Activated CD8-positive, alpha-beta memory T cell treated with anti-CD3 and anti-CD28 coated beads for 1 hour (primary cell): ENCODE results near the gene MEF2C.
"Not testable (repeated sequence)": the region's sequence is repeated elsewhere in the genome, so short reads cannot be mapped to it uniquely, and the experiment has no call there.

Experiments used
- DNase-seq, 2 donors: peaks; one replicate each; pipeline ENCODE4 v3.0.0-alpha.2; 2020; ENCODE audit warnings: low read depth in 1 of 2; ENCODE audit errors: extremely low read depth in 1 of 2

Gene MEF2C

GRCh38 chr5:88808153-88808552 lies 74.8 kb downstream of the MEF2C start:
- no peak for DNase-seq

GRCh38 chr5:88807327-88807726 lies 75.7 kb downstream of the MEF2C start:
- no peak for DNase-seq

DNA sequence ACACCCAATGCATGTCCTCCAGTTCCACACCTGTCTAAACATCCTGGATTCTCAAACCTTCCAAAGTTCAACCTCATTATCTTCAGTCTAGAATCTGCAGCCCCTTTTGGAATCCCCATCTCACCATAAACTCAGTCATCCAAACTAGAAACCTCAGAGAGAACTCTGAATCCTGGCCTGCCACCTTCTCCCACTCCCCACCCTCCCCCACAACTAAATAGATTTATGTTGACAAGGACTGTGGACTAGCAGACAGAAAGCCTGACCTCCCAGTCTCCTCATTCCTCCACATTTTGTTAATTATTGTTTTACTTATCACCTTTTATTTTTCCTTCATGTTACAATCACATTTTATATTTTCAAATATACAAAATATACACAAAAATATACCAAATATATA lies 76.6 kb downstream of the MEF2C start:
- DNase-seq, result no peak

- no peak for DNase-seq
These were observed 77.7 kb downstream of the MEF2C start for GRCh38 chr5:88805151-88805784.

- no peak for DNase-seq
These were observed 78.5 kb downstream of the MEF2C start for GRCh38 chr5:88804444-88804843.

DNA sequence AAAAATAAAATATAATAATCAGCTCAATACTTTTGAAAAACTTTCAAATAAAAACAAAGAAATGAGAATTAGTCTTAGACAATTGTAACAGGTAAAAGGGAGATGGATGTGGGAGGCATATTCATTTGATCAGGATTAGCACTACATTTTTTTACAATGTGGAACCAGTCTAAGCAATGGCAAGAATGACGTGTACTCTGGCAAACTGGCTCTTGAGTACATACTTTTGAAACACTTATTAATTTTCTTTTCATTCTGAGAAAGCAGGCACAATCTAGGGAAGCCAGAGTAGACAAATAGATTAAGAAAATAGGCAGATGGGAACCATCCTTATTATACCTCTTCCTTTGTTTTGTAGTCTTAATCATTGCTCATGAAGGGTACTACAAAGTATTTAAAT lies 79.7 kb downstream of the MEF2C start:
- DNase-seq, result no peak

- no peak for DNase-seq
These were observed 82.9 kb downstream of the MEF2C start for GRCh38 chr5:88799938-88800535.

- DNase-seq, result not testable (repeated sequence)
These were observed 84.1 kb downstream of the MEF2C start for GRCh38 chr5:88798933-88799332.

GRCh38 chr5:88793797-88794196 lies 89.2 kb downstream of the MEF2C start:
- DNase-seq, result not testable (repeated sequence)

- no peak for DNase-seq
These were observed 90.7 kb downstream of the MEF2C start for GRCh38 chr5:88792144-88792840.

DNA sequence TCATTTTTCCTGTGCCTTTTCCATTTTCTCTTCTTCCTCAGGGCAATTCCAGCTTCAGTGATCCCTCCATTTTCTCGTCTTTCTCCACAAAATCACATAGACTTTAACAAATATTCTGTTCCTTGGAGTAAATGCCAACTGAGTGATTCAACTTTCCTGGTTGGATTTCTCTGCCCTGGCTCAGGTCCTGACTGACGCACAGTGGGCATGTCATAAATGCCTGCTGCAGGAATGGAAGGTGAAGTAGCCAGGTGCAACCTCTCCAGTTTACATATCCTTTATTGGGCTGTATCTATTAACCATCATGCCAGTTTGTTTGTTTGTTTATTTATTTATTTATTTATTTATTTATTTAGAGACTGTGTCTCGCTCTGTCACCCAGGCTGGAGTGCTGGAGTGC lies 95.1 kb downstream of the MEF2C start:
- DNase-seq, result no peak

GRCh38 chr5:88786789-88787188 lies 96.2 kb downstream of the MEF2C start:
- DNase-seq, result no peak

DNA sequence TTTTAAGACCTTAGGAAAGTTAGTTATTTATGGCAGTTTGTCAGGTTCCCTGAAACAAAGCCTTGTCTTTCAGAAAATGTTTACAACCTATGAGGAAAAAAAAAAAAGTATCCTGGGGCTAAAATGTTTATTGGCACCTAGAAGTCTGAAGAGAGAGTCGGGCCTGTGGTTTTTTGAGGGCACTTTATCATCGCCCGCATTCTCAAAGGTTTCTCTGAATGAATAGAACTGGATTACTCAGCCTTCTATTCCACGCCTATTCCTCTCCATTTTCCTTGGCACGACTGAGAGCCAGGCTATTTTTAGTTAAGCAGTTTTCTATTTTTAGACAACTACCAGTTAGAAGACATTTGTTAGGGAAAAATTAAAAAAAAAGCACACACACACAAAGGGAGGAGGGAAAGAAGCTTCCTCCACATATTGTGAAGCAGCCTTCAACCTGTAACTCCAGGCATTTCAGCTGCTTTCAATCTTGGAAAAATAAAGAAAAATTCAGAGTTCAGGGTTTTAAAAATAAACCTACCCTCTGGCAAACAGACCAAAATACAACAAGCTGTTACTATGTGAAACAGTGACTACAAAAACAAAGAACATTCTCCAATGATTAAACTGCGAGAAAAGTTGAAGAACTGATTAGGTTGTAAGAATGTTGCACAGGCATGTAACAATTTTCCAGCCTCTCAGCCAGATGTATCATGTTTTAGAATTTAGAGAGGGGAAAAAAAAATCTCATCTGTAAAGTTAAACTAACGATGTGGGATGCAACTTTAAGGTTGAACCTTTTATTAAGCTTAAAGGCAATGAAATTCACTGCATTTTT lies 97.0 kb downstream of the MEF2C start:
- DNase-seq, result no peak

GRCh38 chr5:88782571-88782970 lies 100.4 kb downstream of the MEF2C start:
- DNase-seq, result no peak

DNA sequence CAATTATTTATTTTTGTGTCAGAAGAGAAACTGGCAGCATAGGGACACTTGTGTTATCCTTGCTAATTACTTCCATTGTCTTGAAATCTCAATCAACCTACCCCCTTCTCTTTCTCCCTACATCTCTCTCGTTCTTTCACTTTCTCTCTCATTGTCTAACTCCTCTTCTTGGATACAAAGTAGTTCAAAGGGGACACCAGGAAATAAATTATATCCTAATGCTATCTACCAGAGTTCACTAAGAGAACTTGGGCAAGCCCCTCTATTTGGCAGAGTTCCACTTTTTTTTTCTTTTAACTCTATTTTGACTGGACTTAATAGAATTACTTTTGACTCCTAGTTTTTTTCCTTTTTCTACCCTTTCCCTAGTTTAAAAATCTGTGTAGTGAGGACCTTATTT lies 102.2 kb downstream of the MEF2C start:
- DNase-seq, result no peak

DNA sequence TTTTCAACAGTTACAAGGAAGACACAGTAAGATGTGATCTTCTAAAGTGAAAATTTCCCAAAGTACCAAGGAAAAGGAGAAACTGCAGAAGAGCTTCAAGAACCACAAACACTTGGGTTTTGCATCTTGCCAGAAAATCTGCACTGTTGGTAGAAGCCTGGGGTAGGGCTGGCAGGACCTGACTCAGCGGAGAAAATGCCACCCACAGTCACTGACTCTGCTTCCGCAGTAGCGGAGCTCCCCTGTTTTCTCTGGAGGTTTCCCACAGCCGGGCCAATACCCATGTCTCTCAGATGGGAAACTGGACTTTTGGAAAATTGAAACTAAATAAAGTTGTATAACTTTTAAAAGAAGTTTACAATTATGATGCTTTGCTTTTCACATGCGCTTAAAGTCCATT lies 104.2 kb downstream of the MEF2C start:
- DNase-seq, result no peak

- no peak for DNase-seq
These were observed 106.3 kb downstream of the MEF2C start for GRCh38 chr5:88776692-88777091.

DNA sequence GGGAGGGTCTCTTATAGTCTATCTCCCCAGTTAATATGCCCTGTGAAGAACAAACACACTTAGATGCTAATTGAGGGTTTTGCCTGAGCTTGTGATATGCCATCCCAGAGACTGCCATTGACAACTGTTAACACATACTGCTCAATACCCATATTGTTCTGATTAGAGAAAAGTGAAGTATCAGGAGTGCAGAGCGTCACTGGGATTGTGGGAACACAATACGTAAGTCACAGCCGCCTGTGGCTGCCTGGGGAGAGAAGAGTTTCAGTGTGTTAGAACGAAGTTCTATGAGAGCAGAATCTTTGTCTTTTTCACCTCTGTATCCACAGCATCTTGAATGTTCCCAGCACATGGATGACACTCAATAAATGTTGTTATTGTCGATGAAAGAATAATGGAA lies 110.2 kb downstream of the MEF2C start:
- DNase-seq, result no peak

DNA sequence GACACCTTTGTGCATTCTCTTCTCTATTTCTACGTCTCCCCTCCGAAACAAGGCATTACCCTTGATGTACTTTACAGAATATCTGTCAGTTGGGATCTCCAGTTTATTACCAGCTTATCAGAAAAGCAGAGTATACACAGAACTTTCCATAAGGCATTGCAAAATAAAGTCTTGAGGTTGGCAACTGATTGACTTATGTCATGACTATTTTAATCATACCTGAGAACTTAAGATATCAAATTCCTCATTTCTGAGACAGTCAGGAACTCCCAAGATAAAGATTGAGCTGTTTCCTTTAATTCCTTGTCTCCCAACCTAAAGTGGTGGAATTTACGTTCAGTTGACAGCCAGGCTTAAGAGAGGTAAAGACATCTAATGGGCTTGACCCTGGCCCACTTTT lies 110.9 kb downstream of the MEF2C start:
- no peak for DNase-seq

GRCh38 chr5:88770276-88771257 lies 112.4 kb downstream of the MEF2C start:
- no peak for DNase-seq
